Astrocyte of the cerebellum (primary cell): ENCODE measurements around the gene DDX20.

Source experiments
- DNase-seq: peaks from one replicate; pipeline ENCODE4 v3.0.0-alpha.2; 2011; ENCODE audit warnings: low read depth
- H3K4me3 ChIP-seq: 2 replicates; pipeline ENCODE4 v1.5.1; 2011; ENCODE audit warnings: mild to moderate bottlenecking, low read depth, low read length, moderate library complexity
- CTCF ChIP-seq: IDR thresholded peaks from 2 replicates; pipeline ENCODE4 v1.5.1; 2012; ENCODE audit warnings: low read length, low read depth, moderate library complexity, mild to moderate bottlenecking; ENCODE audit errors: missing control alignments
- in situ Hi-C: cut with HindIII; loops from 2 replicates; pipeline ENCODE4 v1.10.0; 2017; ENCODE audit warnings: low sequenced_read_pairs

The DDX20 gene

DNA sequence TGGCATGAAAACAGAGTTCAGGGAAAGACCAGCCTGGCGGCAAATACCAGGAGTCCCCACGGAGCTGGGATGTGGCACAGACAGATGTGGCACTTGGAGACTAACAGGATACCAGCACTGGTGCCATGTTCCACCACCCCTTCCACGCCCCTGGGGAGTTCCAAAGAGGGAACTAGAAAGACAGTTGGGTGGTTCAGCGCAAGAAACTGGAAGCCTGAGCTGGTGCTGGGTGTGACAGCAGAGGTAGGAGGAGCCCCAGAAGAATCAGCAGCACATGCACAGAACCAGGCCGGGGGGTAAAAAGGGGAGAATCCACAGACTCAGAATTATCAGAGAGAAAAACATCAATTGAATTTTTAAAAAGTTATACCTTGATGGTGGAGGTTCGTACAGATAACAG lies 22.4 kb downstream of the DDX20 start:
- no peak for TF ChIP-seq CTCF
- H3K4me3 ChIP-seq = no peak overlapping the region
- in situ Hi-C loops = no loop called here
- DNase-seq = no peak

DNA sequence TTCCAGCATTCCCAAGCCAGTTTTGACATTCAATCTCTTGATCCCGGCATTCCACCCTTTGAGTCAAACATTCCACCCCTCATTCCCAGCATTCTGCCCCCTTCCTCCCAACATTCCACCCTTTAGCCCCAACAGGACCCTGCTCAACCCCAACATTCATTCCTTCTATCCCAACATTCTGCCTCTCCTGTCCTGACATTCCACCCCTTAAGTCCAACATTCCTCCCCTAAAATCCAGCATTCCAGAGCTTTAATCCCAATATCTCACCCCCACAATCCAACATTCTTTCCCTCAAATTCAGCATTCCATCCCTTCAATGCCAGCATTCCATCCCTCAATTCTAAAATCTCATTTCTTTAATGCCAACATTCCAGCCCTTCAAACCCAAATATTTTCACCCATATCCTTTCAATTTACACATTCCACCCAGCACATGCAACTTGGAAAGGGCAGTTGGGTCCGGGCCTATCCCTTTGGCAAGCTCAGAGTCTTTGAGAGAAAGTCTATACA lies 22.9 kb downstream of the DDX20 start:
- TF ChIP-seq CTCF = no peak
- no peak for DNase-seq
- no peak overlapping the region for H3K4me3 ChIP-seq
- in situ Hi-C loops = no loop called here

DNA sequence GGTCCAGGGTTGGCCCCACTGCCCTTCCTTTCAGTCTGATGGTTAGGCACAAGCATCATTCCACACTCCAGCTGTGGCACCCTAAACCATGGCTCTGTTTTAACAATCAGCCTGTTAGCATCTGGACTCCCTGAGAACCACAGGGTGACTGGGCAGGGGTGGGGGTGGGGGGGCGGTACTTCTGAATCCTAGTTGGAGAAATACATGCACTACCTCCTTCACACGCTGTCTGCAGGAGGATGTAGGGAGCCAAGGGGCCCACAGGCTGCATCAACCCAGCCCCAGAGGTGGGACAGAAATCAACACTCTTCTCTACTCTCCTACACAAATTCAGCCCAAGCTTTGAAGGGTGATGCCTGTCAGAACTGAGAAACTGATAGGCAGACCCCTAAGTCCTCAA lies 23.8 kb downstream of the DDX20 start:
- DNase-seq = no peak
- no peak overlapping the region for H3K4me3 ChIP-seq
- TF ChIP-seq CTCF = no peak
- in situ Hi-C loops = no loop called here

GRCh38 chr1:111784273-111784901 lies 28.7 kb downstream of the DDX20 start:
- TF ChIP-seq CTCF = no peak
- no peak for DNase-seq
- H3K4me3 ChIP-seq = no peak overlapping the region
- in situ Hi-C loops = no loop called here

GRCh38 chr1:111786669-111787207 lies 31.0 kb downstream of the DDX20 start:
- no peak overlapping the region for H3K4me3 ChIP-seq
- no peak for TF ChIP-seq CTCF
- no peak for DNase-seq
- in situ Hi-C loops = no loop called here

DNA sequence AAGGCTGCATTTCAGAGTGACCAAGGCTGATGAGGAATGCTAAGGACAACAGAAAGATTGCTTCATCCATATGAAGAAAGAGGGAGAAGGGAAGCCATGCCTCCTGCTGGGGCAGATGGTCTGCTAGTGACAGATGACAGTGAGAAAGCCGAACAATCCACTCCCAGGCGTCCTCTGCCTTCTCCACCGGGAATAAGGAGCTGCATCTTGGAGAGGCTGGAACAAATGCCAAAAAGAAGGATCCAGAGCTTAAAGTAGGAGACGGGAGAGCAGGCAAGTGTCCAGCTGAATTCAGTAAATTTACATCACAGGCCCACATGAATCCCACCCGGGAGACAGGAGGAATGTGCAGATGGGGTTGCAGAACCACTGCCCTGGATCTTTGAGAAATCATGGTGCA lies 33.4 kb downstream of the DDX20 start:
- in situ Hi-C loops = no loop called here
- H3K4me3 ChIP-seq = no peak overlapping the region
- no peak for DNase-seq
- TF ChIP-seq CTCF = no peak
